Chondrocyte (in vitro differentiated cells): ENCODE data around the gene GUK1. TPM values are rescaled to one million over a fixed set of nuclear protein-coding genes. Genes with fewer than 3 reads are reported as not detected.

ENCODE experiments used
- DNase-seq: peaks from one replicate; pipeline ENCODE4 v3.0.0; 2021; ENCODE audit warnings: mixed read lengths, low spot score
- H3K27ac Mint-ChIP-seq: one replicate; pipeline ENCODE4 v1.8.0; 2021; ENCODE audit warnings: mild to moderate bottlenecking, moderate library complexity, mixed read lengths; ENCODE audit not compliant: unreplicated experiment
- H3K27me3 Mint-ChIP-seq: 2 replicates; pipeline ENCODE4 v1.8.0; 2021; ENCODE audit warnings: low read depth, mixed read lengths
- H3K36me3 Mint-ChIP-seq: 2 replicates; pipeline ENCODE4 v1.8.0; 2021; ENCODE audit warnings: low read depth, mixed read lengths
- H3K4me1 Mint-ChIP-seq: 2 replicates; pipeline ENCODE4 v1.8.0; 2021; ENCODE audit warnings: low read depth, mild to moderate bottlenecking, mixed read lengths
- H3K4me3 Mint-ChIP-seq: one replicate; pipeline ENCODE4 v1.8.0; 2021; ENCODE audit warnings: mild to moderate bottlenecking, moderate library complexity, mixed read lengths; ENCODE audit not compliant: unreplicated experiment
- H3K9me3 Mint-ChIP-seq: 2 replicates; pipeline ENCODE4 v1.8.0; 2021; ENCODE audit warnings: low read depth, mixed read lengths
- CTCF ChIP-seq: fragments of 200-600 bp; sonication (generic); IDR thresholded peaks from 2 replicates; pipeline ENCODE4 v1.5.0; 2021; ENCODE audit warnings: antibody characterized with exemption, mild to moderate bottlenecking, moderate library complexity
- total RNA-seq: library from RNA; stranded (reverse); gene quantifications from 3 replicates; pipeline ENCODE4 v1.2.1, GENCODE V29; 2021

Gene GUK1
- total RNA-seq, 1 donor from 2014 or later = 196 TPM

GRCh38 chr1:228158151-228159007, 18.3 kb downstream of the GUK1 start:
- no peak overlapping the region for H3K4me3 Mint-ChIP-seq
- no peaks in the 10 kb centered on the region for H3K9me3 Mint-ChIP-seq
- peaks cover 3% of the 10 kb centered on the region for H3K4me1 Mint-ChIP-seq
- no peak for TF ChIP-seq CTCF
- H3K27ac Mint-ChIP-seq = no peak overlapping the region
- H3K36me3 Mint-ChIP-seq = no peaks in the 10 kb centered on the region
- peak; percentile 87 for DNase-seq
- H3K27me3 Mint-ChIP-seq = no peaks in the 10 kb centered on the region

GRCh38 chr1:228159008-228159665, 19.1 kb downstream of the GUK1 start:
- Mint-ChIP-seq H3K36me3 (no peaks in the 10 kb centered on the region), H3K27ac (no peak overlapping the region), H3K4me1 (peaks cover 6% of the 10 kb centered on the region), H3K27me3 (no peaks in the 10 kb centered on the region), H3K4me3 (no peak overlapping the region), H3K9me3 (no peaks in the 10 kb centered on the region)
- no peak for DNase-seq
- TF ChIP-seq CTCF = no peak

GRCh38 chr1:228160201-228160761, 20.2 kb downstream of the GUK1 start:
- H3K9me3 Mint-ChIP-seq = no peaks in the 10 kb centered on the region
- H3K27ac Mint-ChIP-seq = no peak overlapping the region
- no peak for DNase-seq
- no peaks in the 10 kb centered on the region for H3K36me3 Mint-ChIP-seq
- H3K4me3 Mint-ChIP-seq = no peak overlapping the region
- no peaks in the 10 kb centered on the region for H3K27me3 Mint-ChIP-seq
- no peak for TF ChIP-seq CTCF
- peaks cover 17% of the 10 kb centered on the region for H3K4me1 Mint-ChIP-seq

GRCh38 chr1:228161362-228161761, 21.3 kb downstream of the GUK1 start:
- TF ChIP-seq CTCF = no peak
- no peaks in the 10 kb centered on the region for H3K27me3 Mint-ChIP-seq
- no peak overlapping the region for H3K4me3 Mint-ChIP-seq
- H3K36me3 Mint-ChIP-seq = no peaks in the 10 kb centered on the region
- H3K27ac Mint-ChIP-seq = no peak overlapping the region
- no peak for DNase-seq
- peaks cover 17% of the 10 kb centered on the region for H3K4me1 Mint-ChIP-seq
- H3K9me3 Mint-ChIP-seq = no peaks in the 10 kb centered on the region

GRCh38 chr1:228161866-228162265, 21.8 kb downstream of the GUK1 start:
- DNase-seq = no peak
- H3K27me3 Mint-ChIP-seq = no peaks in the 10 kb centered on the region
- H3K27ac Mint-ChIP-seq = no peak overlapping the region
- H3K4me3 Mint-ChIP-seq = no peak overlapping the region
- H3K9me3 Mint-ChIP-seq = no peaks in the 10 kb centered on the region
- peaks cover 21% of the 10 kb centered on the region for H3K4me1 Mint-ChIP-seq
- TF ChIP-seq CTCF = no peak
- no peaks in the 10 kb centered on the region for H3K36me3 Mint-ChIP-seq
